Muscle of arm (tissue), 14 donors: ENCODE results near the gene PGP. TPM values are rescaled to one million over a fixed set of nuclear protein-coding genes. Genes with fewer than 3 reads are reported as not detected.
"Not testable (repeated sequence)": the region's sequence is repeated elsewhere in the genome, so short reads cannot be mapped to it uniquely, and the experiment has no call there.

Source experiments
- DNase-seq: peaks from one replicate; pipeline ENCODE4 v3.0.0-alpha.2; 2013
- long read RNA-seq, 11 donors: transcript quantifications; one replicate each; lab custom pipeline, GENCODE V29; 2026
- polyA plus RNA-seq, 12 donors: library from polyadenylated mRNA; unstranded; fragments of 120-200 nt; gene quantifications; one replicate each; pipeline ENCODE4 v1.2.1, GENCODE V29; 2013; ENCODE audit not compliant: insufficient read length in 12 of 12

The PGP gene
- polyA plus RNA-seq = 10 to 100 TPM in 10 of 12 donors, 1 to 10 TPM in 1, not detected in 1; 8.8 to 25.3 (median 12.4) TPM
- long read RNA-seq, donor 1, transcript PGP-201 (2 exons, 2,727 nt) = major isoform, 30 of 30 reads
- long read RNA-seq, donor 1, partial matches to known transcripts = 0 of 30 reads
- long read RNA-seq, donor 1, other reads (novel, unspliced or antisense) = 0 of 30 reads
- long read RNA-seq, donor 2, transcript PGP-201 (2 exons, 2,727 nt) = major isoform, 42 of 42 reads
- long read RNA-seq, donor 2, partial matches to known transcripts = 0 of 42 reads
- long read RNA-seq, donor 2, other reads (novel, unspliced or antisense) = 0 of 42 reads
- long read RNA-seq, donor 3, transcript PGP-201 (2 exons, 2,727 nt) = major isoform, 16 of 22 reads
- long read RNA-seq, donor 3, partial matches to known transcripts = 6 of 22 reads
- long read RNA-seq, donor 3, other reads (novel, unspliced or antisense) = 0 of 22 reads
- long read RNA-seq, donor 4, transcript PGP-201 (2 exons, 2,727 nt) = major isoform, 20 of 20 reads
- long read RNA-seq, donor 4, partial matches to known transcripts = 0 of 20 reads
- long read RNA-seq, donor 4, other reads (novel, unspliced or antisense) = 0 of 20 reads
- long read RNA-seq, donor 5, transcript PGP-201 (2 exons, 2,727 nt) = major isoform, 39 of 48 reads
- long read RNA-seq, donor 5, partial matches to known transcripts = 9 of 48 reads
- long read RNA-seq, donor 5, other reads (novel, unspliced or antisense) = 0 of 48 reads
- long read RNA-seq, donor 6, transcript PGP-201 (2 exons, 2,727 nt) = major isoform, 18 of 18 reads
- long read RNA-seq, donor 6, partial matches to known transcripts = 0 of 18 reads
- long read RNA-seq, donor 6, other reads (novel, unspliced or antisense) = 0 of 18 reads
- long read RNA-seq, donor 7, transcript PGP-201 (2 exons, 2,727 nt) = major isoform, 16 of 21 reads
- long read RNA-seq, donor 7, partial matches to known transcripts = 5 of 21 reads
- long read RNA-seq, donor 7, other reads (novel, unspliced or antisense) = 0 of 21 reads
- long read RNA-seq, donor 8, transcript PGP-201 (2 exons, 2,727 nt) = major isoform, 28 of 28 reads
- long read RNA-seq, donor 8, partial matches to known transcripts = 0 of 28 reads
- long read RNA-seq, donor 8, other reads (novel, unspliced or antisense) = 0 of 28 reads
- long read RNA-seq, donor 9, transcript PGP-201 (2 exons, 2,727 nt) = major isoform, 13 of 13 reads
- long read RNA-seq, donor 9, partial matches to known transcripts = 0 of 13 reads
- long read RNA-seq, donor 9, other reads (novel, unspliced or antisense) = 0 of 13 reads
- long read RNA-seq, donor 10, transcript PGP-201 (2 exons, 2,727 nt) = major isoform, 26 of 27 reads
- long read RNA-seq, donor 10, partial matches to known transcripts = 0 of 27 reads
- long read RNA-seq, donor 10, other reads (novel, unspliced or antisense) = 0 of 27 reads
- long read RNA-seq, donor 11, transcript PGP-201 (2 exons, 2,727 nt) = major isoform, 33 of 33 reads
- long read RNA-seq, donor 11, partial matches to known transcripts = 0 of 33 reads
- long read RNA-seq, donor 11, other reads (novel, unspliced or antisense) = 0 of 33 reads

GRCh38 chr16:2214719-2214968 lies at the start of gene PGP:
TSS of gene PGP (minus strand) at chr16:2214840. CDS start at chr16:2214777, 63 bp downstream.
- DNase-seq = no peak

GRCh38 chr16:2263026-2263425 lies 48.4 kb upstream of the PGP start:
- not testable (repeated sequence) for DNase-seq

GRCh38 chr16:2260250-2260649 lies 45.6 kb upstream of the PGP start:
- DNase-seq = no peak

GRCh38 chr16:2258530-2258929 lies 43.9 kb upstream of the PGP start:
- DNase-seq = not testable (repeated sequence)

GRCh38 chr16:2257726-2258125 lies 43.1 kb upstream of the PGP start:
- no peak for DNase-seq

GRCh38 chr16:2256531-2257140 lies 42.0 kb upstream of the PGP start:
- DNase-seq = no peak

GRCh38 chr16:2253293-2253692 lies 38.7 kb upstream of the PGP start:
- DNase-seq = no peak

GRCh38 chr16:2252806-2253148 lies 38.1 kb upstream of the PGP start:
- DNase-seq = no peak

GRCh38 chr16:2251296-2252111 lies 36.9 kb upstream of the PGP start, which contains the start of gene ECI1:
TSS of gene ECI1 (minus strand) at chr16:2251587. CDS start at chr16:2251566, 21 bp downstream.
- DNase-seq = peak; percentile 92

- no peak for DNase-seq
Observed at GRCh38 chr16:2250652-2251295, 36.1 kb upstream of the PGP start.

- DNase-seq = no peak
Observed at GRCh38 chr16:2246301-2246885, 31.8 kb upstream of the PGP start.

GRCh38 chr16:2244926-2245795 lies 30.5 kb upstream of the PGP start:
- DNase-seq = no peak

- no peak for DNase-seq
Observed at GRCh38 chr16:2244301-2244700, 29.7 kb upstream of the PGP start.

- DNase-seq = no peak
Observed at GRCh38 chr16:2243781-2244180, 29.1 kb upstream of the PGP start.

- DNase-seq = no peak
Observed at GRCh38 chr16:2243031-2243528, 28.4 kb upstream of the PGP start.

- no peak for DNase-seq
Observed at GRCh38 chr16:2242598-2242997, 28.0 kb upstream of the PGP start.

GRCh38 chr16:2240331-2240730 lies 25.7 kb upstream of the PGP start:
- not testable (repeated sequence) for DNase-seq
